Cardiac septum (tissue), 1 donor: ENCODE measurements around the gene KCNQ5. TPM values are rescaled to one million over a fixed set of nuclear protein-coding genes. Genes with fewer than 3 reads are reported as not detected.
A peak's percentile ranks its signal among the peaks of the same experiment; 100 is the strongest.

ENCODE experiments used
- DNase-seq: peaks from one replicate; pipeline ENCODE4 v3.0.0-alpha.2; 2020; ENCODE audit warnings: low spot score
- intact Hi-C: fragments of 100-400 bp; cut with DNase I; formaldehyde crosslinking; loops from one replicate; pipeline ENCODE4 v1.14.0; 2022
- total RNA-seq: library from RNA; stranded (reverse); fragmentation: NEBNext Ultra II Directional; extraction: Animal tissue kit (Norgen Biotek cat#: 25700); gene quantifications from one replicate; pipeline ENCODE4 v1.2.1, GENCODE V29; 2021
- donor health status: DM: no; HTN: no; CAD: no.

KCNQ5 gene
- total RNA-seq, 1 donor from 2014 or later: not detected

- intact Hi-C loops: loop anchor here (10.0 kb wide), 1 partner anchor 715 kb away; no protein-coding TSS in a partner anchor
- peak; percentile 81 for DNase-seq
These were observed 508.0 kb downstream of the KCNQ5 start for GRCh38 chr6:73129653-73130443.

DNA sequence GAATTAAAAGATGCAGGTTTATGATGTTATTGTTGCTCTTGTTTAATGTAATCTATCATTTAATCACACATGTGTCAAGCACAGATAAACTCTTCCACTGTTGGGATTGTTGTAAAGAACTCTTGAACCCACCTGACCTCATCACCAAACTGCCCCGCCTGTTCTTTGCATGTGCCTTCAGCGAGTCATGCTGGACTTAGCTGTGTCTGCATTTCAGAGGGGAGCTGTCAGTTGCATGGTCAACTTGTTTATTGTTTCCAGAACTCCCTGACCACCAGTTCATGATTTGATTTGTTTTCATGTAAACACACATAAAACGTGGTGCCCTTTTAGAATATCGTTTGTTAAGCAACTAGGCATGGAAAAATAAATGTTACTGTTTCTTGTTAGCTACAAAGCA is 509.8 kb downstream of the KCNQ5 start:
- no peak for DNase-seq
- intact Hi-C loops: loop anchor here (10.0 kb wide), 1 partner anchor 717 kb away; no protein-coding TSS in a partner anchor

- no peak for DNase-seq
- intact Hi-C loops: loop anchor here (10.0 kb wide), 1 partner anchor 720 kb away; no protein-coding TSS in a partner anchor
These were observed 512.7 kb downstream of the KCNQ5 start for GRCh38 chr6:73134588-73134987.

- intact Hi-C loops: loop anchor here (10.0 kb wide), 1 partner anchor 725 kb away; no protein-coding TSS in a partner anchor
- DNase-seq: no peak
These were observed 518.0 kb downstream of the KCNQ5 start for GRCh38 chr6:73139681-73140383.

DNA sequence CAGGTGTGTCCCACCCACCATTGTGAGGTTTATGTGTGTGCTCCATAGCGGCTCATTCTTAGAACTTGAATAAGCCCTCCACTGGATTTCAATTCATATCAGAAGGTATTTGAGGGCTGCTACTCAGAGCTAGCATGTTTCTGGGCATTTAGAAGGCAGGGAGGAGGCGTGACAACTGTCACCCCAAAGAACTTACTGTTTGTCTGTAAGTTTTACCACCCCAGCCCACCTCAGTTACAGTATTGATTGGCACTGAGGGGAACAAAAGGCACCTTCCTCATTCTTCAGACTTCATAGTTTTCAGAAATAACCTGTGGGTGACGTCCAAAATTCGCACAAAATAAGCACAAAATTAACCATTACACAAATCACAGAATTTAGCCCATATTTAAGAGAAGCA is 521.7 kb downstream of the KCNQ5 start:
- no peak for DNase-seq
- intact Hi-C loops: no loop called here

DNA sequence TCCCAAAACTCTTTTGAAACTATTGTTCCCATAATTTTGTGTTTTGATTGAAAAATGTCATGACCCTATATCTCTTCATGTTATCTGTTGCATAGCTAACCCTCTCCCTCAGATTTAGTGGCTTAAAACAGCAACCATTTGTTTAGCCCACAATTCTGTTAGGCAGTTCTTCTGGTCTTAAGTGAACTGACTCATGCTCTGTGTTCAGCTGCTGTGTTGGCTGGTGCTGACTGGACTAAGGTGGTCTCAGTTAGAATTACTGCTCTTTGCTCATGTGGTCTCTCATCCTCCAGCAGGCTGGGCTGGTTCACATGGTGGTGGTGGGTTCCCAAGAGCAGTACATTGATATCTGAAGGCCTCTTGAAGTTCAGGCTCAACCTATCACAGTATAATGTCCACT is 522.7 kb downstream of the KCNQ5 start:
- intact Hi-C loops: no loop called here
- no peak for DNase-seq

DNA sequence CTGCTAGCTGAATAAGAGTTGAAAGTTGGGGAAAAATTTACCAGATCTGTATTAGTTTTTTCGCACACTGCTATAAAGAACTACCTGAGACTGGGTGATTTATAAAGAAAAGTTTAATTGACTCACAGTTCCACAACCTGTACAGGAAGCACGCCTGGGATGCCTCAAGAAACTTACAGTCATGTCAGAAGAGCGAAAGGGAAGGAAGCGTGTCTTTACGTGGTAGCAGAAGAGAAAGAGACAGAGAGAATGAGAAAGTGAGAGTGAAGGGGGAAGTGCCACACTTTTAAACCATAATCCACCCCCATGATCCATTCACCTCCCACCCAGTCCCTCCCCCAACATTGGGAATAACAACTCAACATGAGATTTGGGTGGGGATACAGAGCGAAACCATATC is 523.8 kb downstream of the KCNQ5 start:
- intact Hi-C loops: no loop called here

DNA sequence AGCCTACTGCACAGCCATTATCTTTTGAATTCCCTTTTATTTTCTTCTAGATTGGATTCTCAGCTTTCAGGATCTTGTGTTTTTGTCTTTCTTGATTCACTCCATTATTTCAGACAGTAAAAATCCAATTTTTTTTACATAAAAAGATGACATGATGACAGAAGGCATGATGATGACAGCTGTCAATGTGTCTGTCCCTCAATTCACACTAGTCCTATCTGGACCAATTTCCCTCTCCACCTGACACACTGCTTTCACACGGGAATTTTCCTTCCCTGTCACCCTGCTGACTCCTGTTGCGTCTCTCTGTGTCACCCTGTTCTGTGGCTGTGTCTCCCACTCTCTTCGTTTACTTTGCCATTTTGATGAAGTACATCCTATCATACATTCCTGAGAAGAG is 529.9 kb downstream of the KCNQ5 start:
- intact Hi-C loops: no loop called here

More for the DNA sequence above, 523.8 kb downstream of the KCNQ5 start:
- no peak for DNase-seq

GRCh38 chr6:73152556-73152955 is 530.7 kb downstream of the KCNQ5 start:
- intact Hi-C loops: no loop called here
- no peak for DNase-seq

More for the DNA sequence above, 529.9 kb downstream of the KCNQ5 start:
- no peak for DNase-seq

- intact Hi-C loops: no loop called here
- no peak for DNase-seq
These were observed 531.3 kb downstream of the KCNQ5 start for GRCh38 chr6:73152966-73153757.

DNA sequence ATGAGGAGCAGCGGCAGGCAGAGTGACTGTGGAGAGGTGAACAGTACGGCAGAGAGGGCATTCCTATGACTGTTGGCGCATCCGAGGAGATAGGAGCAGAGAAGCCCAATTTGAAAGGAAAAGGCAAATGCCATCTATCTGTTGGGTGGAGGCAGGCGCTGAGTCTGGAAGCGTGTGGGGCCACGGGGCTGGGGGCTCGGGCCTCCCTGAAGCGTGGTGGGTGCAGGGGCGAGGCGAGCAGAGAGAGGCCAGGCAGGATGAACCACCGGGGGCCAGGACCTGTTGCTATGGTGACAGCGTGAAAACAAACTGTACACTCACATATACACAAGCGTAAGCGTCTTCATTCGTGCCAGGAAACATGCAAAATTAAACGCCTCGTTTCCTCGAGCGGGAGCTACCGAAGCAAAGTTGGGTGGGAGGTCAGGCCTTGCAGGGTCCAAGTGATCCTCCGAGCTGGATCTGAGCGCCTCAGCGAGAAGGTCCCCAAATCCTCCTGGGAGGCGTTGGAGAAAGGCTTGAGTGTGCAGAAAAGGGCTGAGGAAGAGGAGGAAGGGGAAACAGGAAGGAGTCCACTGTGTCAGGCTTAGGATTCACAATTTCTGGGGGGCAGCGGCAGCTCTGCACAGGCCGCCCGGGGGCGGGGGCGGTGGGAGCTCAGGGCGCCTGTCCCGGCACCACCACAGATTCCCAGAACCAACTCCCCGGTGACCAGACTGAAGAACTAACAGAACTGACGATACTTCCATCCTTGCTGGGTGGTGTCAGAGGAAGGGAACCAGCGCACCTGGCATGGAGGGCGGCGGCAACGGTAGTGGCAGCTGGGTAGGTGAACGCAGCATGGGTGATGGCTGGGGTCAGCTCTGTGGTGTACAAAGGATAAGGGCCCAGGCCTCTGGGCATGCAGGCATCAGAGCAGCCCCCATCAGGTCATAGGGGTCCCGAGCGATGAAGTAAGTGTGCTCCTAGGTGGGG is 535.2 kb downstream of the KCNQ5 start:
- DNase-seq: no peak

DNA sequence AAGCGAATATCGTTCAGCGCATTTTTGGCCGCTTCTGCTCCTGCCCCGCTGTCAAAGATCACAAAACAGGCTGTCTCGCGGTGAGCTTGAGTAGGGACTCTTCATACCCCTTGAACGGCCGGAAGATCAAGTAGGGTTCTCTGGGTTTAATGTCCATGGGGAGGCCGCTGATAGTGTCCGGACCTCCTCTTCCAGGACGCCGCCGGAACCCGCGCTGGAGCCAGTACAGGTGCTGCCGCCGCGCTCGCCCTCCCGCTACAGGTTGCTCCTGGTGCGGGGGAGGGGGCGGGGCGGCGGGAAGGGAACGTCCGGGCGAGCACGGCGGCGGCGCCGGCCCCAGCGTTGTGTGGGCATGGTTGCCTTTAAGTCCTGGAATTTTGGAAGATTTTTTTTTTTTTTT is 536.0 kb downstream of the KCNQ5 start:
- intact Hi-C loops: no loop called here
- DNase-seq: no peak

More for the DNA sequence above, 535.2 kb downstream of the KCNQ5 start:
- intact Hi-C loops: no loop called here

GRCh38 chr6:73169111-73169510 is 547.2 kb downstream of the KCNQ5 start:
- no peak for DNase-seq
- intact Hi-C loops: no loop called here

DNA sequence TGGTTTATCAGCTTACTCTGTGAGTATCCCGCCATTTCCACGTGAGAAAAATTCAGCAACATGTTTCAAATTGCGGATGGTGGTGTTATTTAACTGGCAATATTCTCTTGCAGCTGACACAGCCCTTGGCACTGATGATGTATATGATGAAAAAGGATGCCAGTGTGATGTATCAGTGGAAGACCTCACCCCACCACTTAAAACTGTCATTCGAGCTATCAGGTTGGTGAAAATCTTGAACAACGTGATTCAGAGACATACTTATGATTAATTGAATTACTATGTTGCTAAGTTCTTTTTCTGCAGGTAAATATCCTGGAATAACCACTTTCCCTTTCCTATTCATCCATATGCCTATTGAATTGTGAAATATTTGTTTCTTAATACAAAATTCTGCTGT is 547.8 kb downstream of the KCNQ5 start:
- intact Hi-C loops: no loop called here
- no peak for DNase-seq

DNA sequence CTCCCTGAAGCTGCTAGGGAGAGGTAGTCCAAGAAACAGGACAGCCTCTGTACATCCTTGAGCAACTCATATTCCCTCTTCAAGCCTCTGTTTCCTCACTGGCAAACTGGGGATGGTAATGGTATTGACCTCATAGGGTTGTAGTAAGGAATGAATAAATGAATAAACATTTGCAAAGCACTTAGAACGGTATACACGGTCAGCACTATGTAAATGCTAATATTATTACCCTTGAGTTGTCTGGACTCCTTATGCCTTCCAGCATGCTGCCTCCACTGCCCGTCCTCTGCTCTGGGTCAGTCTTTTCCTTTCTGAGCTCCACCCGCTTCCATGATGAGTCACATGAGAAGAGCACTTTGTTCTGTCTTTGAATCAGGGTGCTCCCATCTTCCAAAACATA is 552.8 kb downstream of the KCNQ5 start:
- intact Hi-C loops: no loop called here

DNA sequence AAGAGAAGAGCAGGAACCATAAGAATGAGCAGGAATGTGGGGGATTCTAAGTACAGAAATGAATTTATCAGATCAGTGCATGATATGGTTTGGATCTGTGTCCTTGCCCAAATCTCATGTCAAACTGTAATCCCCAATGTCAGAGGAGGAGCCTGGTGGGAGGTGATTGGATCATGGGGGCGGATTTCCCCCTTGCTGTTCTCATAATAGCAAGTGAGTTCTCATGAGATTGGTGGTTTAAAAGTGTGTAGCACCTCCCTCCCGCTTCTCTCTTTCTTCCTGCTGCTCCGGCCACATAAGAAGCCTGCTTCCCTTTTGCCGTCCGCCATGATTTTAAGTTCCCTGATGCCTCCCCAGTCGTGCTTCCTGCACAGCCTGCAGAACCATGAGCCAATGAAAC is 554.2 kb downstream of the KCNQ5 start:
- no peak for DNase-seq
- intact Hi-C loops: no loop called here

More for the DNA sequence above, 552.8 kb downstream of the KCNQ5 start:
- DNase-seq: no peak

DNA sequence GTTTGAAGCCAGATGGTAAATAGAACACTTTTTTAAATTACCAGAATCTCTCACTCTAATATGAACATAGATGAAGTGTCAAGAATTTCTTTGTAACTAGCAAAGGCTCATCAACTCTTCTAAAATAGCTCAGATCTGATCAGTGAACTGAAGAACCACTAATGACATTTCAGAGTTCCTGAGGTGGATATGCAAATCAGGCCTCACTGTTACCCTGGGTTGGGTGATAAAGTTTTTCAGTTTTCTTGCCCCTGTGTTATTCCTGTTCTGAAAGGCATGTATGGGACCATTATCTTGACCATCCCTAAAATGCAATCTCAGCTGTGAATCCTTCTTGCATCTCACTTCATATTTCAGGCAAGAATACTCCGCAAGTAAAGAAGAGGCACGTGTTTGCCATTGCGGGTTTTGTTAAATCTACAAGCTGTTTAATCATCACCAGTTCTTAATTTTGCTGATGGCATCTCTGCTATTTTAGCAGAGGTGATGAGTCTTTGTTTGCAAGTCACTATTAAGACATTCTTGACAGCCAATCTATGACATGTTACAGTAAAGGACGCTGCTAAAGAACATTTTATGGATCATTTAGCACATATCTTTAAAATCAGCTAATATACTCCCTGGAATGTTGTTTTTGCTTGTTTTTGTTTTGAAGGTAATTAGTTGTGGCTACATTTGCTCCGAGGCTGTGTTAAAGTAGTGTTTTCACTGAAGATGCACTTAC is 555.5 kb downstream of the KCNQ5 start:
- intact Hi-C loops: no loop called here
- no peak for DNase-seq

DNA sequence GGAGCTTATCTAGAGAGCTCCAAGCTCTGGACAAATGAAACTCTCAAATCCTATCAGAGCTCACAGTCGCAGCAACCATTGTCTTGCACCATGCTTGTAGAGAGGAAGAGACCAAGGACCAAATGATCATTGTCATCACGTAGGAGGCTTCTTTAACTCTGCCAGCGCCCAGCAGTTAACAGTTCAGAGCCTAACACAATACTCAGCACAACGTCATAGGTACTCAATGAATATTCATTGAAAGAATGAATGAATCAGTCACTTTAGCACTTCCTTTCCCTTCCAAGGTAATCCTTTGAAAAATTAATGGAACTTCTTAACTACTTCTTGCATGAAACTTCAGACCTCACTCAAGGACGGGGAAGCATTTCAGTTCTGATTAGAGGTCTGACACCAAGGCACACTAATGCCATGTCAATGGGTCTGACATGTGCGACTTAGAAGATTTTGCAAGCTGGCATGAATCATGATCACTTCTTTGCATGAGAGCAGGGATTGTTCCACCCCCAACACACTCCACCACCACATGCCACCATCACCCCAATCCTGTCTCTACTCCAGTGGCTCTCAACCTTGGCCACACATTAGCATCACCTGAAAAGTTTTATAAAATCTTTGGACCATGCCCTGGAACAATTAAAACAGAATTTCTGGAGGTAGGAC is 558.3 kb downstream of the KCNQ5 start:
- DNase-seq: no peak
- intact Hi-C loops: loop anchor here (5.0 kb wide), 1 partner anchor 768 kb away; no protein-coding TSS in a partner anchor
